Peyer's patch (tissue), 4 donors: ENCODE data around the gene LRRK2.
"Not testable (repeated sequence)": the region's sequence is repeated elsewhere in the genome, so short reads cannot be mapped to it uniquely, and the experiment has no call there.

Experiments
- CTCF ChIP-seq, 6 experiments: fragments of 450-650 bp in 4 of 6; fragments of 200-600 bp in 2 of 6; sonication (generic) in 1 of 6; IDR thresholded peaks; one replicate each; pipeline ENCODE4 v1.5.1; 2017 to 2019; ENCODE audit warnings: antibody characterized with exemption in 6 of 6, mild to moderate bottlenecking in 3 of 6, moderate library complexity in 1 of 6
- POLR2A ChIP-seq, 2 donors: fragments of 450-650 bp; IDR thresholded peaks; one replicate each; pipeline ENCODE4 v1.5.1; 2017; ENCODE audit warnings: antibody characterized with exemption in 2 of 2, mild to moderate bottlenecking in 2 of 2, moderate library complexity in 2 of 2

- not testable (repeated sequence) for TF ChIP-seq CTCF, POLR2A (IDR thresholded peaks at IDR 0.05)
These were observed 19.8 kb downstream of the LRRK2 start for GRCh38 chr12:40244526-40245156.
